HepG2 (cell line): Measurements from ENCODE around the gene SMYD5. TPM values are rescaled to one million over a fixed set of nuclear protein-coding genes. Genes with fewer than 3 reads are reported as not detected.

ENCODE experiments used
- CEBPG ChIP-seq: IDR thresholded peaks from 2 replicates; pipeline ENCODE4 v1.6.1; 2016
- GABPA ChIP-seq, 2 experiments: IDR thresholded peaks; 2 replicates each; pipeline ENCODE4 v1.6.1; 2011 to 2016; ENCODE audit warnings: low read depth in 2 of 2, low read length in 1 of 2, missing biosample characterization in 1 of 2, missing genetic modification characterization in 1 of 2
- HNRNPUL1 ChIP-seq: fragments of 200-400 bp; formaldehyde crosslinking; IDR thresholded peaks from 2 replicates; pipeline ENCODE4 v1.6.1; 2017; ENCODE audit warnings: low read depth, mild to moderate bottlenecking, low read length, moderate library complexity
- KLF16 ChIP-seq, 2 experiments: sonication (generic) in 1 of 2; formaldehyde crosslinking in 1 of 2; IDR thresholded peaks; 2 replicates each; pipeline versions ENCODE4 v1.6.1 to v1.8.0; 2016 to 2023; ENCODE audit warnings: missing genetic modification reagents in 2 of 2, missing compliant biosample characterization in 1 of 2
- PRMT3 ChIP-seq: sonication (generic); formaldehyde crosslinking; IDR thresholded peaks from 2 replicates; pipeline ENCODE4 v1.8.1; 2022; ENCODE audit warnings: low read depth, mild to moderate bottlenecking, moderate library complexity, missing genetic modification reagents, borderline replicate concordance
- SAFB2 ChIP-seq: sonication (generic); formaldehyde crosslinking; IDR thresholded peaks from 2 replicates; pipeline ENCODE4 v1.5.1; 2020; ENCODE audit warnings: missing genetic modification reagents, low read depth, mild to moderate bottlenecking, borderline replicate concordance
- SP1 ChIP-seq, 2 experiments: fragments of 450-650 bp in 1 of 2; sonication (generic) in 1 of 2; formaldehyde crosslinking in 1 of 2; IDR thresholded peaks; 2 replicates each; pipeline versions ENCODE4 v1.4.0 to v1.6.1; 2016 to 2020; ENCODE audit warnings: missing genetic modification reagents in 1 of 2
- XRCC5 ChIP-seq: fragments of 200-400 bp; formaldehyde crosslinking; optimal IDR thresholded peaks from 2 replicates; pipeline ENCODE3; 2017; ENCODE audit warnings: mild to moderate bottlenecking, low read length
- ZIK1 ChIP-seq: sonication (generic); formaldehyde crosslinking; IDR thresholded peaks from 2 replicates; pipeline ENCODE4 v1.5.0; 2020; ENCODE audit warnings: mild to moderate bottlenecking, low read depth, missing genetic modification reagents, borderline replicate concordance
- ZNF350 ChIP-seq: sonication (generic); formaldehyde crosslinking; IDR thresholded peaks from 2 replicates; pipeline ENCODE4 v1.4.0; 2020; ENCODE audit warnings: mild to moderate bottlenecking, low read depth, missing genetic modification reagents, borderline replicate concordance
- ZNF83 ChIP-seq: sonication (generic); formaldehyde crosslinking; IDR thresholded peaks from 2 replicates; pipeline ENCODE4 v1.4.0; 2020; ENCODE audit warnings: missing genetic modification reagents, mild to moderate bottlenecking, borderline replicate concordance
- polyA plus RNA-seq, 8 experiments: library from polyadenylated mRNA; depleted of rRNA in 3 of 8; stranded (reverse) in 7 of 8; unstranded in 1 of 8; fragments of >200 nt; fragmentation: Illumina TruSeq in 4 of 8; extraction: Trizol in 4 of 8; gene quantifications; 2 replicates each; pipeline versions ENCODE4 v1.2.1 to v1.2.3, GENCODE V29; 2011 to 2016; ENCODE audit warnings: low read depth in 4 of 8, missing spikeins in 1 of 8, mixed read lengths in 1 of 8; ENCODE audit not compliant: insufficient read depth in 1 of 8
- total RNA-seq, 5 experiments: library from RNA; depleted of rRNA; stranded (reverse); fragments of >200 nt; fragmentation: Illumina TruSeq; extraction: Trizol; gene quantifications; 2 replicates each; pipeline ENCODE4 v1.2.3, GENCODE V29; 2016; ENCODE audit warnings: low read depth in 1 of 5
- TF ChIP-seq, protein P1 (sequence below): sonication (generic); formaldehyde crosslinking; IDR thresholded peaks from 2 replicates; pipeline ENCODE4 v1.4.0; 2020; ENCODE audit warnings: missing genetic modification reagents
- TF ChIP-seq, protein P2 (sequence below): sonication (generic); formaldehyde crosslinking; IDR thresholded peaks from 2 replicates; pipeline ENCODE4 v1.5.1; 2020; ENCODE audit warnings: mild to moderate bottlenecking, missing genetic modification reagents, borderline replicate concordance
- TF ChIP-seq, protein P3 (sequence below): IDR thresholded peaks from 2 replicates; pipeline ENCODE4 v1.6.1; 2016
- TF ChIP-seq, protein P4 (sequence below): sonication (generic); formaldehyde crosslinking; IDR thresholded peaks from 2 replicates; pipeline ENCODE4 v1.5.0; 2020; ENCODE audit warnings: mild to moderate bottlenecking, missing genetic modification reagents

The SMYD5 gene
- total and polyA plus RNA-seq, 2 of the 13 experiments (the other 11 are each of a cell fraction or from before 2014, with no cell fraction given), result 55.8 to 70.4 TPM

DNA sequence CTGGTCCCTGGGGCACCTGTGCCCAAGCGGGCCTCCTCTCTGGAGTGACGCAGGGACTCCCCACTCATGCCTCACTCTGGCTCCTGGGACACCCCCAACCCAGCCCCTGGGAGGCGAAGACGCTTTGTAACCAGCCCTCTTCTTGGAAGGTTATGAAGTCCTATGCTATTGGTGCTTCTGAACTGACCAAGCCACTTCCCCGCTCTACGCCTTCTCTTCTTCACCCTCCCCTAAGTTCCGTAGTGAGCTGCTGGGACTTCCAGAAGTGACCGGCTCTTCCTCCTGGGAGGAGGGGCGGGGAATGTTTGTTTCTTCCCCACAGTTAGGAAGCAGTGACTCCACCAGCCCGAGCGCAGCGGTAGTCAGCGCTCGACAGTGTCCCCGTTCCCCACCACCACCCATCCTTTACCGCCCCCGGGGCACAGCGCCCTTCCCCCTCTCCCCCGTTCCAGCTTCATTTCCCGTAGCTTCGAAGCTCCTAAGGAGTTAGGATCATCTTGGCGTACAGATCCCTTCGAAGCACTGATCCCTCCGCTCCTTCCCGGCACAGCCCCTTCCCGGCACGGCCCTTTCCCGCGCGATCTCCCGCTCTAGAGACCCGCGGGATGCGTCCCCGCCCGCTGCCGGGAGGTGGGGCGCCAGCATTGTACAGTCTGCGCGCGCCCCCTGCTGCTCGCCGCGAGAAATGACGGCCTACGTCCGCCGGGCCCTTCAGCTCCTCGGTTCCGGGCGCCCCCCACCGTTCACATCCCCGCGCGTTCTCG lies 37.0 kb upstream of the SMYD5 start (continued):
- TF ChIP-seq HNRNPUL1 (no peak), ZIK1 (CRISPR knock-in tag) (no peak; the same call in 1 of the 2 replicates), XRCC5 (peak; percentile 99), SP1 (IDR thresholded peaks at IDR 0.05) (no peak), SP1 (CRISPR knock-in tag; IDR thresholded peaks at IDR 0.05) (peak; percentile 69; the same call in 1 of the 2 replicates), ZNF350 (peak; percentile 83; the same call in 1 of the 2 replicates), SAFB2 (CRISPR knock-in tag) (peak; percentile 45; the same call in 1 of the 2 replicates), GABPA (IDR thresholded peaks at IDR 0.05; ENCODE audit: low read depth, low read length) (no peak), GABPA (CRISPR knock-in tag; IDR thresholded peaks at IDR 0.05; ENCODE audit: low read depth) (no peak), ZNF83 (CRISPR knock-in tag) (peak; percentile 93; the same call in 1 of the 2 replicates), PRMT3 (CRISPR knock-in tag) (peak; percentile 80; the same call in 1 of the 2 replicates), CEBPG (CRISPR knock-in tag) (no peak), KLF16 (CRISPR knock-in tag; IDR thresholded peaks at IDR 0.05) (peak; percentile 79 to 88; a peak in 3 of 4 replicates)
- TF ChIP-seq, protein P1, sequence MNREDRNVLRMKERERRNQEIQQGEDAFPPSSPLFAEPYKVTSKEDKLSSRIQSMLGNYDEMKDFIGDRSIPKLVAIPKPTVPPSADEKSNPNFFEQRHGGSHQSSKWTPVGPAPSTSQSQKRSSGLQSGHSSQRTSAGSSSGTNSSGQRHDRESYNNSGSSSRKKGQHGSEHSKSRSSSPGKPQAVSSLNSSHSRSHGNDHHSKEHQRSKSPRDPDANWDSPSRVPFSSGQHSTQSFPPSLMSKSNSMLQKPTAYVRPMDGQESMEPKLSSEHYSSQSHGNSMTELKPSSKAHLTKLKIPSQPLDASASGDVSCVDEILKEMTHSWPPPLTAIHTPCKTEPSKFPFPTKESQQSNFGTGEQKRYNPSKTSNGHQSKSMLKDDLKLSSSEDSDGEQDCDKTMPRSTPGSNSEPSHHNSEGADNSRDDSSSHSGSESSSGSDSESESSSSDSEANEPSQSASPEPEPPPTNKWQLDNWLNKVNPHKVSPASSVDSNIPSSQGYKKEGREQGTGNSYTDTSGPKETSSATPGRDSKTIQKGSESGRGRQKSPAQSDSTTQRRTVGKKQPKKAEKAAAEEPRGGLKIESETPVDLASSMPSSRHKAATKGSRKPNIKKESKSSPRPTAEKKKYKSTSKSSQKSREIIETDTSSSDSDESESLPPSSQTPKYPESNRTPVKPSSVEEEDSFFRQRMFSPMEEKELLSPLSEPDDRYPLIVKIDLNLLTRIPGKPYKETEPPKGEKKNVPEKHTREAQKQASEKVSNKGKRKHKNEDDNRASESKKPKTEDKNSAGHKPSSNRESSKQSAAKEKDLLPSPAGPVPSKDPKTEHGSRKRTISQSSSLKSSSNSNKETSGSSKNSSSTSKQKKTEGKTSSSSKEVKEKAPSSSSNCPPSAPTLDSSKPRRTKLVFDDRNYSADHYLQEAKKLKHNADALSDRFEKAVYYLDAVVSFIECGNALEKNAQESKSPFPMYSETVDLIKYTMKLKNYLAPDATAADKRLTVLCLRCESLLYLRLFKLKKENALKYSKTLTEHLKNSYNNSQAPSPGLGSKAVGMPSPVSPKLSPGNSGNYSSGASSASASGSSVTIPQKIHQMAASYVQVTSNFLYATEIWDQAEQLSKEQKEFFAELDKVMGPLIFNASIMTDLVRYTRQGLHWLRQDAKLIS (CRISPR knock-in tag), result no peak
- TF ChIP-seq, protein P2, sequence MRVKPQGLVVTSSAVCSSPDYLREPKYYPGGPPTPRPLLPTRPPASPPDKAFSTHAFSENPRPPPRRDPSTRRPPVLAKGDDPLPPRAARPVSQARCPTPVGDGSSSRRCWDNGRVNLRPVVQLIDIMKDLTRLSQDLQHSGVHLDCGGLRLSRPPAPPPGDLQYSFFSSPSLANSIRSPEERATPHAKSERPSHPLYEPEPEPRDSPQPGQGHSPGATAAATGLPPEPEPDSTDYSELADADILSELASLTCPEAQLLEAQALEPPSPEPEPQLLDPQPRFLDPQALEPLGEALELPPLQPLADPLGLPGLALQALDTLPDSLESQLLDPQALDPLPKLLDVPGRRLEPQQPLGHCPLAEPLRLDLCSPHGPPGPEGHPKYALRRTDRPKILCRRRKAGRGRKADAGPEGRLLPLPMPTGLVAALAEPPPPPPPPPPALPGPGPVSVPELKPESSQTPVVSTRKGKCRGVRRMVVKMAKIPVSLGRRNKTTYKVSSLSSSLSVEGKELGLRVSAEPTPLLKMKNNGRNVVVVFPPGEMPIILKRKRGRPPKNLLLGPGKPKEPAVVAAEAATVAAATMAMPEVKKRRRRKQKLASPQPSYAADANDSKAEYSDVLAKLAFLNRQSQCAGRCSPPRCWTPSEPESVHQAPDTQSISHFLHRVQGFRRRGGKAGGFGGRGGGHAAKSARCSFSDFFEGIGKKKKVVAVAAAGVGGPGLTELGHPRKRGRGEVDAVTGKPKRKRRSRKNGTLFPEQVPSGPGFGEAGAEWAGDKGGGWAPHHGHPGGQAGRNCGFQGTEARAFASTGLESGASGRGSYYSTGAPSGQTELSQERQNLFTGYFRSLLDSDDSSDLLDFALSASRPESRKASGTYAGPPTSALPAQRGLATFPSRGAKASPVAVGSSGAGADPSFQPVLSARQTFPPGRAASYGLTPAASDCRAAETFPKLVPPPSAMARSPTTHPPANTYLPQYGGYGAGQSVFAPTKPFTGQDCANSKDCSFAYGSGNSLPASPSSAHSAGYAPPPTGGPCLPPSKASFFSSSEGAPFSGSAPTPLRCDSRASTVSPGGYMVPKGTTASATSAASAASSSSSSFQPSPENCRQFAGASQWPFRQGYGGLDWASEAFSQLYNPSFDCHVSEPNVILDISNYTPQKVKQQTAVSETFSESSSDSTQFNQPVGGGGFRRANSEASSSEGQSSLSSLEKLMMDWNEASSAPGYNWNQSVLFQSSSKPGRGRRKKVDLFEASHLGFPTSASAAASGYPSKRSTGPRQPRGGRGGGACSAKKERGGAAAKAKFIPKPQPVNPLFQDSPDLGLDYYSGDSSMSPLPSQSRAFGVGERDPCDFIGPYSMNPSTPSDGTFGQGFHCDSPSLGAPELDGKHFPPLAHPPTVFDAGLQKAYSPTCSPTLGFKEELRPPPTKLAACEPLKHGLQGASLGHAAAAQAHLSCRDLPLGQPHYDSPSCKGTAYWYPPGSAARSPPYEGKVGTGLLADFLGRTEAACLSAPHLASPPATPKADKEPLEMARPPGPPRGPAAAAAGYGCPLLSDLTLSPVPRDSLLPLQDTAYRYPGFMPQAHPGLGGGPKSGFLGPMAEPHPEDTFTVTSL (CRISPR knock-in tag), result no peak
- TF ChIP-seq, protein P3, sequence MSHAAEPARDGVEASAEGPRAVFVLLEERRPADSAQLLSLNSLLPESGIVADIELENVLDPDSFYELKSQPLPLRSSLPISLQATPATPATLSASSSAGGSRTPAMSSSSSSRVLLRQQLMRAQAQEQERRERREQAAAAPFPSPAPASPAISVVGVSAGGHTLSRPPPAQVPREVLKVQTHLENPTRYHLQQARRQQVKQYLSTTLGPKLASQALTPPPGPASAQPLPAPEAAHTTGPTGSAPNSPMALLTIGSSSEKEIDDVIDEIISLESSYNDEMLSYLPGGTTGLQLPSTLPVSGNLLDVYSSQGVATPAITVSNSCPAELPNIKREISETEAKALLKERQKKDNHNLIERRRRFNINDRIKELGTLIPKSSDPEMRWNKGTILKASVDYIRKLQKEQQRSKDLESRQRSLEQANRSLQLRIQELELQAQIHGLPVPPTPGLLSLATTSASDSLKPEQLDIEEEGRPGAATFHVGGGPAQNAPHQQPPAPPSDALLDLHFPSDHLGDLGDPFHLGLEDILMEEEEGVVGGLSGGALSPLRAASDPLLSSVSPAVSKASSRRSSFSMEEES (CRISPR knock-in tag), result 0 out of 2 replicates have a peak, but pooled peaks have one; percentile 30
- TF ChIP-seq, protein P4, sequence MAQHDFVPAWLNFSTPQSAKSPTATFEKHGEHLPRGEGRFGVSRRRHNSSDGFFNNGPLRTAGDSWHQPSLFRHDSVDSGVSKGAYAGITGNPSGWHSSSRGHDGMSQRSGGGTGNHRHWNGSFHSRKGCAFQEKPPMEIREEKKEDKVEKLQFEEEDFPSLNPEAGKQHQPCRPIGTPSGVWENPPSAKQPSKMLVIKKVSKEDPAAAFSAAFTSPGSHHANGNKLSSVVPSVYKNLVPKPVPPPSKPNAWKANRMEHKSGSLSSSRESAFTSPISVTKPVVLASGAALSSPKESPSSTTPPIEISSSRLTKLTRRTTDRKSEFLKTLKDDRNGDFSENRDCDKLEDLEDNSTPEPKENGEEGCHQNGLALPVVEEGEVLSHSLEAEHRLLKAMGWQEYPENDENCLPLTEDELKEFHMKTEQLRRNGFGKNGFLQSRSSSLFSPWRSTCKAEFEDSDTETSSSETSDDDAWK (CRISPR knock-in tag), result no peak
